Activated effector memory CD4-positive, alpha-beta T cell treated with anti-CD3 and anti-CD28 coated beads, Interleukin-2, amount 50 U/mL, for 16 hours (primary cell): ENCODE measurements around the gene USP11.

ENCODE experiments used
- DNase-seq: peaks from one replicate; pipeline ENCODE4 v3.0.0-alpha.2; 2020

USP11 gene

GRCh38 chrX:47232803-47233332, at the start of gene USP11:
USP11 (plus strand) TSS chrX:47233009; CDS start chrX:47233044, 35 bp downstream.
- DNase-seq, result peak; percentile 73

- DNase-seq, result peak; percentile 13
Observed at GRCh38 chrX:47184486-47184885, 48.3 kb upstream of the USP11 start.

GRCh38 chrX:47185241-47185640, 47.6 kb upstream of the USP11 start:
- peak; percentile 24 for DNase-seq

GRCh38 chrX:47186096-47186740, 46.6 kb upstream of the USP11 start:
- DNase-seq, result no peak

- no peak for DNase-seq
Observed at GRCh38 chrX:47187106-47187677, 45.6 kb upstream of the USP11 start.

- DNase-seq, result no peak
Observed at GRCh38 chrX:47189906-47190305, 42.9 kb upstream of the USP11 start.

GRCh38 chrX:47190445-47191269, 42.2 kb upstream of the USP11 start:
- DNase-seq, result peak; percentile 92

- peak; percentile 82 for DNase-seq
Observed at GRCh38 chrX:47191331-47191730, 41.5 kb upstream of the USP11 start.

GRCh38 chrX:47191806-47192401, 40.9 kb upstream of the USP11 start:
- no peak for DNase-seq

- peak; percentile 96 for DNase-seq
Observed at GRCh38 chrX:47193475-47194193, 39.2 kb upstream of the USP11 start, which contains the start of gene UBA1. UBA1 (plus strand) TSS chrX:47193829; CDS start chrX:47198803, 4,974 bp downstream.

GRCh38 chrX:47194194-47194787, 38.5 kb upstream of the USP11 start:
- no peak for DNase-seq

GRCh38 chrX:47196098-47196497, 36.7 kb upstream of the USP11 start:
- no peak for DNase-seq

- no peak for DNase-seq
Observed at GRCh38 chrX:47197526-47197925, 35.3 kb upstream of the USP11 start.

GRCh38 chrX:47198026-47198686, 34.7 kb upstream of the USP11 start:
- no peak for DNase-seq

- no peak for DNase-seq
Observed at GRCh38 chrX:47198687-47199080, 34.1 kb upstream of the USP11 start.

GRCh38 chrX:47199286-47199685, 33.5 kb upstream of the USP11 start:
- DNase-seq, result no peak

GRCh38 chrX:47200385-47201150, 32.2 kb upstream of the USP11 start:
- DNase-seq, result no peak

- no peak for DNase-seq
Observed at GRCh38 chrX:47201345-47201944, 31.4 kb upstream of the USP11 start.

- DNase-seq, result no peak
Observed at GRCh38 chrX:47202316-47202715, 30.5 kb upstream of the USP11 start.

GRCh38 chrX:47202877-47203276, 29.9 kb upstream of the USP11 start:
- no peak for DNase-seq
